Peyer's patch (tissue), 4 donors: Measurements from ENCODE around the gene SDHAF3. TPM values are rescaled to one million over a fixed set of nuclear protein-coding genes. Genes with fewer than 3 reads are reported as not detected.

ENCODE experiments used
- DNase-seq, 3 donors: peaks; one replicate each; pipeline ENCODE4 v3.0.0-alpha.2; 2017 to 2019
- H3K27ac ChIP-seq, 4 donors: fragments of 200-600 bp; sonication (generic); one replicate each; pipeline ENCODE4 v1.5.1; 2016 to 2019
- H3K27me3 ChIP-seq, 2 donors: fragments of 200-600 bp; sonication (generic); one replicate each; pipeline ENCODE4 v1.5.1; 2019
- H3K36me3 ChIP-seq, 3 donors: fragments of 200-600 bp; sonication (generic); one replicate each; pipeline ENCODE4 v1.5.1; 2016 to 2019
- H3K4me1 ChIP-seq, 4 donors: fragments of 200-600 bp; sonication (generic); one replicate each; pipeline ENCODE4 v1.5.1; 2016 to 2019
- H3K4me3 ChIP-seq, 4 donors: fragments of 200-600 bp; sonication (generic); 1 replicate in 3 of 4; 2 replicates in 1 of 4; pipeline ENCODE4 v1.5.1; 2016 to 2019; ENCODE audit warnings: mild to moderate bottlenecking in 1 of 4
- H3K9me3 ChIP-seq, 4 donors: fragments of 200-600 bp; sonication (generic); one replicate each; pipeline ENCODE4 v1.5.1; 2016 to 2019; ENCODE audit warnings: mild to moderate bottlenecking in 1 of 4
- CTCF ChIP-seq, 6 experiments: fragments of 450-650 bp in 4 of 6; fragments of 200-600 bp in 2 of 6; sonication (generic) in 1 of 6; IDR thresholded peaks; one replicate each; pipeline ENCODE4 v1.5.1; 2017 to 2019; ENCODE audit warnings: antibody characterized with exemption in 6 of 6, mild to moderate bottlenecking in 3 of 6, moderate library complexity in 1 of 6
- POLR2A ChIP-seq, 2 donors: fragments of 450-650 bp; IDR thresholded peaks; one replicate each; pipeline ENCODE4 v1.5.1; 2017; ENCODE audit warnings: antibody characterized with exemption in 2 of 2, mild to moderate bottlenecking in 2 of 2, moderate library complexity in 2 of 2
- total RNA-seq, 4 donors: library from RNA; depleted of rRNA; stranded (reverse); fragments of >200 nt; gene quantifications; one replicate each; pipeline ENCODE4 v1.1.0, GENCODE V29; 2016

Gene SDHAF3
- total RNA-seq, 4 donors from 2014 or later, result 2.9 to 25.6 (median 6.2) TPM

GRCh38 chr7:97081521-97082300, 35.8 kb upstream of the SDHAF3 start:
- TF ChIP-seq CTCF (IDR thresholded peaks at IDR 0.05), result no peak
- no peak for TF ChIP-seq POLR2A (IDR thresholded peaks at IDR 0.05)
- no peaks in the 10 kb centered on the region for H3K27me3 ChIP-seq
- H3K27ac ChIP-seq, result no peak overlapping the region
- no peak overlapping the region for H3K4me3 ChIP-seq
- no peak for DNase-seq
- no peaks in the 10 kb centered on the region for H3K9me3 ChIP-seq
- H3K4me1 ChIP-seq, result no peaks in the 10 kb centered on the region
- H3K36me3 ChIP-seq, result no peaks in the 10 kb centered on the region

GRCh38 chr7:97088364-97088763, 29.1 kb upstream of the SDHAF3 start:
- Histone ChIP-seq H3K4me3 (no peak overlapping the region), H3K27me3 (no peaks in the 10 kb centered on the region), H3K4me1 (no peaks in the 10 kb centered on the region), H3K27ac (no peak overlapping the region), H3K9me3 (no peaks in the 10 kb centered on the region), H3K36me3 (no peaks in the 10 kb centered on the region)
- no peak for DNase-seq
- no peak for TF ChIP-seq CTCF (IDR thresholded peaks at IDR 0.05)
- TF ChIP-seq POLR2A (IDR thresholded peaks at IDR 0.05), result no peak

GRCh38 chr7:97089771-97090170, 27.7 kb upstream of the SDHAF3 start:
- H3K36me3 ChIP-seq, result no peaks in the 10 kb centered on the region
- TF ChIP-seq POLR2A (IDR thresholded peaks at IDR 0.05), result no peak
- TF ChIP-seq CTCF (IDR thresholded peaks at IDR 0.05), result no peak
- H3K27me3 ChIP-seq, result no peaks in the 10 kb centered on the region
- no peak overlapping the region for H3K4me3 ChIP-seq
- no peaks in the 10 kb centered on the region for H3K9me3 ChIP-seq
- no peaks in the 10 kb centered on the region for H3K4me1 ChIP-seq
- no peak overlapping the region for H3K27ac ChIP-seq
- DNase-seq, result no peak

- H3K36me3 ChIP-seq, result no peaks in the 10 kb centered on the region
- no peak for DNase-seq
- no peaks in the 10 kb centered on the region for H3K9me3 ChIP-seq
- no peak overlapping the region for H3K27ac ChIP-seq
- no peaks in the 10 kb centered on the region for H3K4me1 ChIP-seq
- H3K4me3 ChIP-seq, result no peak overlapping the region
- TF ChIP-seq CTCF (IDR thresholded peaks at IDR 0.05) (no peak), POLR2A (IDR thresholded peaks at IDR 0.05) (no peak)
- no peaks in the 10 kb centered on the region for H3K27me3 ChIP-seq
These were observed 26.6 kb upstream of the SDHAF3 start for GRCh38 chr7:97090761-97091353.

- Histone ChIP-seq H3K27me3 (no peaks in the 10 kb centered on the region), H3K27ac (no peak overlapping the region), H3K4me1 (no peaks in the 10 kb centered on the region), H3K9me3 (no peaks in the 10 kb centered on the region), H3K36me3 (no peaks in the 10 kb centered on the region), H3K4me3 (no peak overlapping the region)
- no peak for TF ChIP-seq CTCF (IDR thresholded peaks at IDR 0.05)
- TF ChIP-seq POLR2A (IDR thresholded peaks at IDR 0.05), result no peak
- no peak for DNase-seq
These were observed 23.1 kb upstream of the SDHAF3 start for GRCh38 chr7:97094284-97094930.
